Smooth muscle cell (in vitro differentiated cells): Measurements from ENCODE around the gene KRTAP9-7. TPM values are rescaled to one million over a fixed set of nuclear protein-coding genes. Genes with fewer than 3 reads are reported as not detected.
"Not testable (repeated sequence)": the region's sequence is repeated elsewhere in the genome, so short reads cannot be mapped to it uniquely, and the experiment has no call there.

Source experiments
- DNase-seq: peaks from one replicate; lab custom pipeline; 2025; ENCODE audit not compliant: unreplicated experiment; lab: John Stamatoyannopoulos, UW
- H2AFZ ChIP-seq: fragments of 200-600 bp; sonication (generic); 2 replicates; pipeline ENCODE4 v1.6.0; 2016; ENCODE audit warnings: antibody characterized with exemption, low read depth, mild to moderate bottlenecking
- H3F3A ChIP-seq: fragments of 200-600 bp; sonication (generic); 2 replicates; pipeline ENCODE4 v1.6.0; 2017; ENCODE audit warnings: antibody characterized with exemption, low read depth
- H3K27ac ChIP-seq: fragments of 200-600 bp; sonication (generic); 2 replicates; pipeline ENCODE4 v1.5.1; 2016; ENCODE audit warnings: low read depth, mild to moderate bottlenecking
- H3K27me3 ChIP-seq: fragments of 200-600 bp; sonication (generic); 2 replicates; pipeline ENCODE4 v1.6.1; 2016; ENCODE audit warnings: low read depth, mild to moderate bottlenecking
- H3K36me3 ChIP-seq: fragments of 200-600 bp; sonication (generic); 2 replicates; pipeline ENCODE4 v1.5.1; 2016; ENCODE audit warnings: low read depth
- H3K4me1 ChIP-seq: fragments of 200-600 bp; sonication (generic); 2 replicates; pipeline ENCODE4 v1.5.1; 2016; ENCODE audit warnings: low read depth
- H3K4me2 ChIP-seq: fragments of 200-600 bp; sonication (generic); 2 replicates; pipeline ENCODE4 v1.6.0; 2016; ENCODE audit warnings: mild to moderate bottlenecking
- H3K4me3 ChIP-seq: fragments of 200-600 bp; sonication (generic); 2 replicates; pipeline ENCODE4 v1.5.1; 2016; ENCODE audit warnings: mild to moderate bottlenecking
- H3K79me2 ChIP-seq: fragments of 200-600 bp; sonication (generic); 2 replicates; pipeline ENCODE4 v1.6.0; 2016; ENCODE audit warnings: low read depth, mild to moderate bottlenecking
- H3K9ac ChIP-seq: fragments of 200-600 bp; sonication (generic); 2 replicates; pipeline ENCODE4 v1.6.0; 2016; ENCODE audit warnings: low read depth
- H3K9me3 ChIP-seq: fragments of 200-600 bp; sonication (generic); replicated peaks from 2 replicates; pipeline ENCODE4 v1.5.1; 2016; ENCODE audit warnings: low read depth
- H4K20me1 ChIP-seq: fragments of 200-600 bp; sonication (generic); 2 replicates; pipeline ENCODE4 v1.6.0; 2016; ENCODE audit warnings: low read depth
- WGBS: methylation state at CpG from one replicate; pipeline ENCODE4 v1.1.7; 2016; ENCODE audit warnings: low lambda C conversion rate; 5-methylcytosine and 5-hydroxymethylcytosine counted together
- polyA plus RNA-seq: library from polyadenylated mRNA; unstranded; fragments of >200 nt; fragmentation: Nextera tagmentation; extraction: Ambion mirVana; gene quantifications from 2 replicates; pipeline ENCODE4 v1.2.1, GENCODE V29; 2016
- total RNA-seq: library from RNA; depleted of rRNA; stranded (reverse); fragments of >200 nt; gene quantifications from 2 replicates; pipeline ENCODE4 v1.2.3, GENCODE V29; 2014
- TF ChIP-seq, protein P1 (sequence below): fragments of 200-600 bp; sonication (generic); IDR thresholded peaks from 2 replicates; pipeline ENCODE4 v1.5.1; 2017; ENCODE audit warnings: borderline replicate concordance, mild to moderate bottlenecking, antibody characterized with exemption; ENCODE audit not compliant: insufficient read depth, poor library complexity, severe bottlenecking

The KRTAP9-7 gene
- total and polyA plus RNA-seq, 2 experiments from 2014 or later: not detected

DNA sequence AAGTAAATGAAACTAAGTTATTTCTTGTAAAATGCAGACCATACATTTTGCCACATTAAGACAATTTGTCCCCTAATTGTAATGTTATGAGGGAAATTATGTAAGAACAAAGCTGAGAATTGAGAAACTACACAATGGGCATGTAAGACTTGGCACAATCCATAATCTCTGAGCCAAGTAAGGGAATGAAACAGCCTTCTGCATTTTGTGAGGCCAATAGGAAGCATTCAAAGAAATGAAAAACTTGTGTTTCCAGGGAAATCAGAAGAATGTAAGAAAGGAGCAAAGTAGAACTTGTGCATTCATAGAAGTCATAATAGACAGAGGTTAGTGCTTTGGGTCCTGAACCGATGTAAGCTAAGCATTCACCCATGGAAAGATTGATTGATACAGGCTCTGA is 24.2 kb upstream of the KRTAP9-7 start:
- TF ChIP-seq, protein P1, sequence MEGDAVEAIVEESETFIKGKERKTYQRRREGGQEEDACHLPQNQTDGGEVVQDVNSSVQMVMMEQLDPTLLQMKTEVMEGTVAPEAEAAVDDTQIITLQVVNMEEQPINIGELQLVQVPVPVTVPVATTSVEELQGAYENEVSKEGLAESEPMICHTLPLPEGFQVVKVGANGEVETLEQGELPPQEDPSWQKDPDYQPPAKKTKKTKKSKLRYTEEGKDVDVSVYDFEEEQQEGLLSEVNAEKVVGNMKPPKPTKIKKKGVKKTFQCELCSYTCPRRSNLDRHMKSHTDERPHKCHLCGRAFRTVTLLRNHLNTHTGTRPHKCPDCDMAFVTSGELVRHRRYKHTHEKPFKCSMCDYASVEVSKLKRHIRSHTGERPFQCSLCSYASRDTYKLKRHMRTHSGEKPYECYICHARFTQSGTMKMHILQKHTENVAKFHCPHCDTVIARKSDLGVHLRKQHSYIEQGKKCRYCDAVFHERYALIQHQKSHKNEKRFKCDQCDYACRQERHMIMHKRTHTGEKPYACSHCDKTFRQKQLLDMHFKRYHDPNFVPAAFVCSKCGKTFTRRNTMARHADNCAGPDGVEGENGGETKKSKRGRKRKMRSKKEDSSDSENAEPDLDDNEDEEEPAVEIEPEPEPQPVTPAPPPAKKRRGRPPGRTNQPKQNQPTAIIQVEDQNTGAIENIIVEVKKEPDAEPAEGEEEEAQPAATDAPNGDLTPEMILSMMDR: no peak
- Histone ChIP-seq H3K9ac (no peak overlapping the region), H3K79me2 (no peaks in the 10 kb centered on the region), H3K27me3 (peaks cover 55% of the 10 kb centered on the region), H2AFZ (no peak overlapping the region), H3K4me1 (no peaks in the 10 kb centered on the region), H3K4me2 (no peak overlapping the region), H3K36me3 (no peaks in the 10 kb centered on the region), H3F3A (no peaks in the 10 kb centered on the region), H3K27ac (no peak overlapping the region), H4K20me1 (no peaks in the 10 kb centered on the region), H3K4me3 (no peak overlapping the region), H3K9me3 (no peaks in the 10 kb centered on the region)
- 85% methylated on average over 1 of the region's 1 CpG for WGBS
- DNase-seq: no peak

DNA sequence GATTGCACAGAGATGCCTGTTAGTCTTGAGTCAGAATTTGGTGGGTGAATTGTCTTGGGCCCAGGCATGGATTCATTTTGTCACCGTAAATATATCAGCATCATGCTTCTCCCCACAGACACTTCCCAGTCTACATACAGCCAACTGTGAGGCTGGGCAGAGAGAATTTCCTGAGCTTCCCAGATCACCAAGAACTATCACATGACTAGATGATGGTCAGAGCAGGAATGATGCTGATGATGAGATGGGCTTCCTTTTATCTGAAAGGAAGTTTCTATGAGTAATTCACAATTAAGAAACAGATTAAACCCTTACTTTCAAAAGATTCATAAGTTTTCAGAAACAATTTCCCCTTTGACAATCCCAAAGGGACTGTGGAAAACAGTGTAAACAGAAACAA is 20.6 kb upstream of the KRTAP9-7 start:
- Histone ChIP-seq H3K79me2 (no peaks in the 10 kb centered on the region), H3K27me3 (peaks cover 65% of the 10 kb centered on the region), H4K20me1 (no peaks in the 10 kb centered on the region), H3F3A (no peaks in the 10 kb centered on the region), H3K27ac (no peak overlapping the region), H3K9me3 (no peaks in the 10 kb centered on the region), H3K36me3 (no peaks in the 10 kb centered on the region), H3K9ac (no peak overlapping the region), H2AFZ (no peak overlapping the region), H3K4me1 (no peaks in the 10 kb centered on the region), H3K4me3 (no peak overlapping the region), H3K4me2 (no peak overlapping the region)
- DNase-seq: no peak
- 0% methylated on average over 1 of the region's 1 CpG for WGBS
- TF ChIP-seq, protein P1: no peak

DNA sequence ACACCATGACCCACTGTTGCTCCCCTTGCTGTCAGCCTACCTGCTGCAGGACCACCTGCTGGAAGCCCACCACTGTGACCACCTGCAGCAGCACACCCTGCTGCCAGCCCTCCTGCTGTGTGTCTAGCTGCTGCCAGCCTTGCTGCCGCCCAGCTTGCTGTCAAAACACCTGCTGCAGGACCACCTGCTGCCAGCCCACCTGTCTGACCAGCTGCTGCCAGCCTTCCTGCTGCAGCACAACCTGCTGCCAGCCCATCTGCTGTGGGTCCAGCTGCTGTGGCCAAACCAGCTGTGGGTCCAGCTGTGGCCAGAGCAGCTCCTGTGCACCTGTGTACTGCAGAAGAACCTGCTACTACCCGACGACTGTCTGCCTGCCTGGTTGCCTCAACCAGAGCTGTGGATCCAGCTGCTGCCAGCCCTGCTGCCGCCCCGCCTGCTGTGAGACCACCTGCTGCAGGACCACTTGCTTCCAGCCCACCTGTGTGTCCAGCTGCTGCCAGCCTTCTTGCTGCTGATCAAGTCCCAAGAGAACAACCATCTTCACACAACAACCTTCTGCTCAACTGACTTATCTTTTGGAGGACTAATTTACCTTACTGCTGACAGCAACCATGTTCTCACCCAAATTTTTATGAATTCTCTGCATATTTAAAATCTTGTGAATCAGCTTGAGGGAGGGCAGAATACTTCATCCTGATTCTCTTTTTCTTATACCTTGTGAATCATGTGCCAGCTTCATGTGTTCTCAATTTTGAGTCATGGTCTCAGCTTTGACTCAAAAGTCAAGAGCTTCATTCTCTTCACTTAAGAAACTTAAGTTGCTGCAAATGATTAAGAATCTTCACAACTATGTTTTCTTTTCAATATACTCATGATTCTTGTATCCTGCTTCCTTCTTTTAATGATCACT is 19.9 kb upstream of the KRTAP9-7 start, which contains the start of gene KRTAP9-9:
TSS of gene KRTAP9-9 (plus strand) at position 4 of the 910 bp plus-strand sequence.
- not testable (repeated sequence) for H3K79me2 ChIP-seq, H3K4me3 ChIP-seq, H3F3A ChIP-seq, H2AFZ ChIP-seq, H4K20me1 ChIP-seq, H3K36me3 ChIP-seq, H3K4me2 ChIP-seq, H3K9me3 ChIP-seq, DNase-seq, H3K4me1 ChIP-seq, H3K27ac ChIP-seq, H3K9ac ChIP-seq
- WGBS: 85% methylated on average over 5 of the region's 5 CpGs
- H3K27me3 ChIP-seq: peaks cover 60% of the 10 kb centered on the region

DNA sequence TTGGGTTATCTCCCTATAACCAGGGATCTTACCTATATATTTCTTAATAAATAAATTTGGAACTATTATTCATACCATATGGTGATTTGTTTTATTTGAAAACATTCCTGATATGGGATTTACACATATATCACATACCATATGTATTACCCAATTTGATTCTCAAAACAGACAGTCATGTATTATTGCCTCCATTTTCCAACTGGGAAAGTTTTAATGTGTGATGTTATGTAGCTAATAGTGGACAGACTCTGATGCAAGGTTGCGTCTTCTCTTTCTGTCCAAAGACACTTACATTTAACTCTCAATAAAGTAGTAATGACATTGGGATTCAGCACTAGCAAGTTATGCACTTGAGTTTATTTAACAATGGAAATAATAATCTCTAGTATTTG is 19.2 kb upstream of the KRTAP9-7 start:
- H3K9ac ChIP-seq: no peak overlapping the region
- H3K4me2 ChIP-seq: no peak overlapping the region
- H3K27ac ChIP-seq: no peak overlapping the region
- H3K9me3 ChIP-seq: no peaks in the 10 kb centered on the region
- H3F3A ChIP-seq: no peaks in the 10 kb centered on the region
- peaks cover 53% of the 10 kb centered on the region for H3K27me3 ChIP-seq
- no peaks in the 10 kb centered on the region for H3K4me1 ChIP-seq
- H3K4me3 ChIP-seq: no peak overlapping the region
- WGBS: 100% methylated on average over 1 of the region's 1 CpG
- no peaks in the 10 kb centered on the region for H4K20me1 ChIP-seq
- no peaks in the 10 kb centered on the region for H3K36me3 ChIP-seq
- no peak for DNase-seq
- H2AFZ ChIP-seq: no peak overlapping the region
- H3K79me2 ChIP-seq: no peaks in the 10 kb centered on the region
- TF ChIP-seq, protein P1: no peak
